Measurements from ENCODE around the gene ITGB6.

Gene ITGB6

DNA sequence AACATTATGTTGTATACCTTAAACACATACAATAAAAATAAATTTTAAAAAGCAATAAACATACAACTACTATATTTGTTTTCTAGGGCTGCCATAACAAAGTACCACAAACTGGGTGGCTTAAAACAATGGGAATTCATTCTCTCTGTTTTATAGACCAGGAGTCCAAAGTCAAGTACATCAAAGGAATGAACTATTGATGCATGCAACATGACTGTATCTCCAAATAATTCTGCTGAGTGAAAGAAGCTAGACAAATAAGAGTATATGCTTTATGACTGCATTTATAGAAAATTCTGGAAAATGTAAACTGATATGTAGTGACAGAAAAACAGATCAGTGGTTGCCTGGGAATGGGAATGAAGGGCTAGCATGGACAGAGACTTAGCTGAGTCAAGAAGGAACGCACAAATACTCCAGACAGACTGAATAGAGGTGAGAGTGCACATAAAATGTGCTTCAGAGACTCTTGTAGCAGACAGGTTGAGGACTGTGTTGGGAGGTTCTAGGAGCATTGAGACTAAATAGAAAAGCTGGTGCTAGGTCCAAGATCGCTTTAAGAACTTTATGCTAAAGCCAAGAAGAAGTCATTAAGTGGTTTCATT is 126.7 kb downstream of the ITGB6 start:
- Histone ChIP-seq H3K9ac (no peak overlapping the region), H3K36me3 (ENCODE audit: control insufficient read depth, insufficient read depth, low read length) (no peaks in the 10 kb centered on the region), H3K27ac (no peak overlapping the region), H3K79me2 (no peaks in the 10 kb centered on the region), H3K27me3 (ENCODE audit: control insufficient read depth, insufficient read depth, low read length) (no peaks in the 10 kb centered on the region), H3K4me3 (ENCODE audit: low read depth, low read length) (no peak overlapping the region), H2AFZ (no peak overlapping the region), H3K4me2 (ENCODE audit: low read length) (no peak overlapping the region), H3K4me1 (peaks cover 18% of the 10 kb centered on the region), H3K9me3 (ENCODE audit: control insufficient read depth, low read length) (no peaks in the 10 kb centered on the region)
- TF ChIP-seq, protein P1, sequence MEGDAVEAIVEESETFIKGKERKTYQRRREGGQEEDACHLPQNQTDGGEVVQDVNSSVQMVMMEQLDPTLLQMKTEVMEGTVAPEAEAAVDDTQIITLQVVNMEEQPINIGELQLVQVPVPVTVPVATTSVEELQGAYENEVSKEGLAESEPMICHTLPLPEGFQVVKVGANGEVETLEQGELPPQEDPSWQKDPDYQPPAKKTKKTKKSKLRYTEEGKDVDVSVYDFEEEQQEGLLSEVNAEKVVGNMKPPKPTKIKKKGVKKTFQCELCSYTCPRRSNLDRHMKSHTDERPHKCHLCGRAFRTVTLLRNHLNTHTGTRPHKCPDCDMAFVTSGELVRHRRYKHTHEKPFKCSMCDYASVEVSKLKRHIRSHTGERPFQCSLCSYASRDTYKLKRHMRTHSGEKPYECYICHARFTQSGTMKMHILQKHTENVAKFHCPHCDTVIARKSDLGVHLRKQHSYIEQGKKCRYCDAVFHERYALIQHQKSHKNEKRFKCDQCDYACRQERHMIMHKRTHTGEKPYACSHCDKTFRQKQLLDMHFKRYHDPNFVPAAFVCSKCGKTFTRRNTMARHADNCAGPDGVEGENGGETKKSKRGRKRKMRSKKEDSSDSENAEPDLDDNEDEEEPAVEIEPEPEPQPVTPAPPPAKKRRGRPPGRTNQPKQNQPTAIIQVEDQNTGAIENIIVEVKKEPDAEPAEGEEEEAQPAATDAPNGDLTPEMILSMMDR (IDR thresholded peaks at IDR 0.05) = no peak

DNA sequence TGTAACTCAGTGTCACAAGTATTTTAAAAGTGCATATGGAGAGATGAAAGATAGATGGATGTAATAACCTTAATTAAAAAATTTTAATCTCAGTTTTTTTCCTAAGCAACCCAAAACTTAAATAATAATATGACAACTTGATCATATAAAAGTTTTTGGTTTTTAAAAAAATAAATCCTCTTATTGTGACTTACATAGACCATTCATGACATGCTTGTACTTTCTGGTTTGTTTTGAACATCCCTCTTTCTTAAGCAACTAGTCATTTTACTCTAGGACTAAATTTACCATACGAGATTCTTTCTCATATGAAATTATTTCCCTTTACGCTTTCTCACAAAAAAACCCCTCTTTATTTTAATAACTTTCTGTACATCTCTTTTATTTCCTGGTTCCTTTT is 131.2 kb downstream of the ITGB6 start:
- H3K27ac ChIP-seq = no peak overlapping the region
- no peaks in the 10 kb centered on the region for H3K9me3 ChIP-seq (ENCODE audit: control insufficient read depth, low read length)
- TF ChIP-seq, protein P1 (IDR thresholded peaks at IDR 0.05) = no peak
- H3K79me2 ChIP-seq = no peaks in the 10 kb centered on the region
- no peaks in the 10 kb centered on the region for H3K36me3 ChIP-seq (ENCODE audit: control insufficient read depth, insufficient read depth, low read length)
- H3K4me3 ChIP-seq (ENCODE audit: low read depth, low read length) = no peak overlapping the region
- no peaks in the 10 kb centered on the region for H3K27me3 ChIP-seq (ENCODE audit: control insufficient read depth, insufficient read depth, low read length)
- H3K9ac ChIP-seq = no peak overlapping the region
- H3K4me2 ChIP-seq (ENCODE audit: low read length) = no peak overlapping the region
- peaks cover 4% of the 10 kb centered on the region for H3K4me1 ChIP-seq
- no peak overlapping the region for H2AFZ ChIP-seq

DNA sequence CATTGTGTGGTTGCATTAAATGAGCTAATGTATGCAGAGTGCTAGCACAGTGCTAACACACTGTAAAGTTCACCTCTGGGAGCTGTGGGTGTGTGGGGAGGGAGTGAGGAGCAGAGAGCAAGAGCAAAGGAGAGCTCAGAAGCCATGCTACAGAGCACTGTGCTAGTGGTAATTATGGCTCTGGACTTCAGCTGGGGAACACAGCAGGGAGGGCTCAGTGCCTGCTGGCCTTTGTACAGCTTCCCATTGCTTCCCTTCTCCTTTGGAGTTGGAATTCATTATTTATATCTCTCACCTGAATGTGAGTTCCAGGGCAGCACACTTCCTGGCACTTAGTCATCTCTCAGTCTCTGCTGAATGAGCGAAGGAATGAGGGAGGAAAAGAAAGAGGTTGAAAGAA is 135.2 kb downstream of the ITGB6 start:
- Histone ChIP-seq H3K4me2 (ENCODE audit: low read length) (no peak overlapping the region), H3K36me3 (ENCODE audit: control insufficient read depth, insufficient read depth, low read length) (no peaks in the 10 kb centered on the region), H3K4me1 (peaks cover 17% of the 10 kb centered on the region), H3K9me3 (ENCODE audit: control insufficient read depth, low read length) (no peaks in the 10 kb centered on the region), H3K79me2 (peaks cover 3% of the 10 kb centered on the region), H3K4me3 (ENCODE audit: low read depth, low read length) (no peak overlapping the region), H3K27me3 (ENCODE audit: control insufficient read depth, insufficient read depth, low read length) (no peaks in the 10 kb centered on the region), H2AFZ (no peak overlapping the region), H3K9ac (no peak overlapping the region), H3K27ac (no peak overlapping the region)
- TF ChIP-seq, protein P1 (IDR thresholded peaks at IDR 0.05) = no peak

DNA sequence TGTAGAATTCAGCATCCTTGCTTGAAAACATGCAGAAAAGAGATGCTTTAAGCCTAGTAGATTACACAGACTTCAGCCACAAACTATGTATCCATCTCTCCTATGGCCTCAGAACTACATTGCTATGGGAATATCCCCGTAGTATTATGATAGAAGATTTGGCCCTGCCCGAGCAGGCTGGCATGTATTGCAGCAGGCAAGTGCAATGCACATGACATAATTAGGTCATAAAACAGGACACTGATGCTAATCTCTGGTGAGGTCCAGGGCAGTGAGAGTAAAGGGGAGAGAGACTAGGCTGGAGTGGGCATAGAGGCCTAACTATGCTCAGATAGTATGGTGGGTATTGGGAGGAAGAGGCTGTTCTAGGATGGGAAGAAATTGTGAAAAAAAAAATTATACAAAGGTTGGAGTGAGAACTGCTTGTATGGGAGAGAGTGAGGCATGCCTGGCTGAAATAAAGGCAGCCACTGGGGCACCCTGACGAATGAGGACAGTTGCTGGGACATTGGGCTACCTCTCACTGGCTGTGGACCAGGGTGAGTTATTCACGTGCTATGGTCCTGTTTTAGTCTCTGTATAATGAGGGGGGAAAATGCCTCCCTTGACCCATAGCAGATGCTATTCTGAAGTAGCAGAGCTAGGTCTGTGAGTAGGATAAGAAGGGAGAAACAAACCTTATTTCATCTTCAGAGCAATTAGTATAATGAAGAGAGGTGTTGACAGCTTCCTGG is 136.0 kb downstream of the ITGB6 start:
- H3K27ac ChIP-seq = no peak overlapping the region

More for the DNA sequence above, 136.0 kb downstream of the ITGB6 start:
- H3K27me3 ChIP-seq (ENCODE audit: control insufficient read depth, insufficient read depth, low read length) = no peaks in the 10 kb centered on the region
- no peak overlapping the region for H3K9ac ChIP-seq
- H3K4me2 ChIP-seq (ENCODE audit: low read length) = no peak overlapping the region
- H3K4me3 ChIP-seq (ENCODE audit: low read depth, low read length) = no peak overlapping the region
- no peaks in the 10 kb centered on the region for H3K36me3 ChIP-seq (ENCODE audit: control insufficient read depth, insufficient read depth, low read length)
- TF ChIP-seq, protein P1 (IDR thresholded peaks at IDR 0.05) = no peak
- peaks cover 3% of the 10 kb centered on the region for H3K79me2 ChIP-seq
- H2AFZ ChIP-seq = peak overlapping the region; percentile 45
- no peaks in the 10 kb centered on the region for H3K9me3 ChIP-seq (ENCODE audit: control insufficient read depth, low read length)
- H3K4me1 ChIP-seq = peaks cover 17% of the 10 kb centered on the region

All from parathyroid adenoma (tissue), 2 donors.